Measurements from ENCODE around the gene GFY. TPM values are rescaled to one million over a fixed set of nuclear protein-coding genes. Genes with fewer than 3 reads are reported as not detected.

Gene GFY
- total and polyA plus RNA-seq, 9 of the 15 experiments (the other 6 are each of a cell fraction or from before 2014, with no cell fraction given): 0.06 to 0.40 (median 0.19) TPM; not detected in 3

- TF ChIP-seq ZNF609 (CRISPR knock-in tag; IDR thresholded peaks at IDR 0.05; ENCODE audit: borderline replicate concordance): no peak
- no peak for TF ChIP-seq TCF15 (CRISPR knock-in tag; IDR thresholded peaks at IDR 0.05)
- TF ChIP-seq DPF2 (IDR thresholded peaks at IDR 0.05): peak; percentile 54; the same call in 1 of the 2 replicates
- peak; percentile 44; the same call in 1 of the 2 replicates for TF ChIP-seq CREM (IDR thresholded peaks at IDR 0.05; ENCODE audit: low read depth)
- no peak for TF ChIP-seq TEAD4 (IDR thresholded peaks at IDR 0.05; ENCODE audit: low read length)
- TF ChIP-seq TEAD4 (CRISPR knock-in tag; IDR thresholded peaks at IDR 0.05; ENCODE audit: borderline replicate concordance): no peak
- no peak for TF ChIP-seq ZNF584 (CRISPR knock-in tag; IDR thresholded peaks at IDR 0.05; ENCODE audit: low read depth)
- peak; percentile 87 for TF ChIP-seq THRB (CRISPR knock-in tag; conservative IDR thresholded peaks at IDR 0.05)
- 0 out of 2 replicates have a peak, but pooled peaks have one; percentile 15 for TF ChIP-seq ZBTB7A (IDR thresholded peaks at IDR 0.05; ENCODE audit: borderline replicate concordance, control insufficient read depth, low read depth, low read length)
- peak; percentile 45 to 55; a peak in 3 of 4 replicates for TF ChIP-seq FOXK2 (conservative IDR thresholded peaks at IDR 0.05 in 1 of 2, IDR thresholded peaks at IDR 0.05 in 1 of 2; ENCODE audit: low read depth in 2 of 2)
- no peak for TF ChIP-seq SREBF2 (CRISPR knock-in tag; IDR thresholded peaks at IDR 0.05)
These were observed 33.4 kb upstream of the GFY start (continued) for GRCh38 chr19:49391581-49392399.
